Osteoblast (primary cell): ENCODE data around the gene SAP30BP. TPM values are rescaled to one million over a fixed set of nuclear protein-coding genes. Genes with fewer than 3 reads are reported as not detected.

Source experiments
- DNase-seq: peaks from one replicate; pipeline ENCODE4 v3.0.0; 2011; ENCODE audit warnings: low spot score, mixed read lengths; ENCODE audit not compliant: insufficient read length; ENCODE audit errors: missing footprints
- H2AFZ ChIP-seq: 2 replicates; pipeline ENCODE4 v1.6.0; 2011; ENCODE audit warnings: mild to moderate bottlenecking, low read length
- H3K27ac ChIP-seq: 2 replicates; pipeline ENCODE4 v1.5.1; 2011; ENCODE audit warnings: mild to moderate bottlenecking, low read depth, low read length, moderate library complexity
- H3K27me3 ChIP-seq: 2 replicates; pipeline ENCODE4 v1.6.0; 2012; ENCODE audit warnings: mild to moderate bottlenecking, control low read depth, inconsistent platforms, low read length, moderate library complexity; ENCODE audit not compliant: insufficient read depth
- H3K36me3 ChIP-seq: 2 replicates; pipeline ENCODE4 v1.5.1; 2011; ENCODE audit warnings: mild to moderate bottlenecking, low read length, control low read depth, moderate library complexity; ENCODE audit not compliant: insufficient read depth
- H3K4me1 ChIP-seq: 2 replicates; pipeline ENCODE4 v1.5.1; 2011; ENCODE audit warnings: mild to moderate bottlenecking, low read length, control low read depth, moderate library complexity; ENCODE audit not compliant: insufficient read depth
- H3K4me2 ChIP-seq: 2 replicates; pipeline ENCODE4 v1.6.0; 2011; ENCODE audit warnings: mild to moderate bottlenecking, low read length; ENCODE audit not compliant: insufficient read depth
- H3K4me3 ChIP-seq: fragments of 200-600 bp; sonication (generic); 3 replicates; pipeline ENCODE4 v1.5.1; 2012; ENCODE audit warnings: mild to moderate bottlenecking, low read length, inconsistent platforms; ENCODE audit not compliant: insufficient read depth
- H3K79me2 ChIP-seq: 2 replicates; pipeline ENCODE4 v1.6.0; 2012; ENCODE audit warnings: mild to moderate bottlenecking, low read length, control low read depth, inconsistent platforms; ENCODE audit not compliant: insufficient read depth
- H3K9me3 ChIP-seq: 2 replicates; pipeline ENCODE4 v1.5.1; 2011; ENCODE audit warnings: low read depth, low read length, control low read depth
- H4K20me1 ChIP-seq: 2 replicates; pipeline ENCODE4 v1.6.0; 2012; ENCODE audit warnings: mild to moderate bottlenecking, low read length, control low read depth; ENCODE audit not compliant: insufficient read depth
- CTCF ChIP-seq: IDR thresholded peaks from 2 replicates; pipeline ENCODE4 v1.5.1; 2011; ENCODE audit warnings: mild to moderate bottlenecking, low read depth, low read length, moderate library complexity; ENCODE audit errors: extremely low read depth
- total RNA-seq: library from RNA; depleted of rRNA; stranded (reverse); fragments of >200 nt; gene quantifications from 2 replicates; pipeline ENCODE4 v1.2.3, GENCODE V29; 2012

The SAP30BP gene
- total RNA-seq, 1 donor, result 48.1 TPM

DNA sequence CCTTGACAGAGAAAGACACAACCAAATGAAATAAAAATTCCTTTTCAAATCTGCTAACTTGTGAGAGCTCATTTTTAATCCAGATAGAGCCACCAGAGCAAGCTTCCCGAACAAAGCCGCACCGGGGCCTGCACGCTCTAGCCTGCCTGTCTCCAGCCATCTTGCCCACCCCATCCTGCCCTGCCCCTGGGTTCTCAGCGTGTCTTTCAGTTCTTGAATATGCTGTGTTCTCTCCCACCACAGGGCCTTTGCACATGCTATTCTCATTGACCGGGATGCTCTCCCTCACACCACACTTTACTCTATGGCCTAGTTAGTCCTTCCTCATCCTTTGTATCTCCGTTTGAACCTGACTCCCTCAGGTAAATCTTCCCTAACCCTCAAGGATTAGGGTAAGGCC lies 19.2 kb upstream of the SAP30BP start:
- Histone ChIP-seq H3K79me2 (no peaks in the 10 kb centered on the region), H3K4me1 (no peaks in the 10 kb centered on the region), H3K4me3 (no peak overlapping the region), H3K9me3 (no peaks in the 10 kb centered on the region), H2AFZ (no peak overlapping the region), H3K36me3 (peaks cover 23% of the 10 kb centered on the region), H3K27ac (no peak overlapping the region), H4K20me1 (no peaks in the 10 kb centered on the region), H3K27me3 (no peaks in the 10 kb centered on the region), H3K4me2 (no peak overlapping the region)
- DNase-seq, result no peak
- no peak for TF ChIP-seq CTCF

- no peak for TF ChIP-seq CTCF
- no peak overlapping the region for H2AFZ ChIP-seq
- H3K4me2 ChIP-seq, result no peak overlapping the region
- no peaks in the 10 kb centered on the region for H3K79me2 ChIP-seq
- no peak overlapping the region for H3K27ac ChIP-seq
- no peaks in the 10 kb centered on the region for H4K20me1 ChIP-seq
- H3K4me1 ChIP-seq, result no peaks in the 10 kb centered on the region
- DNase-seq, result no peak
- H3K4me3 ChIP-seq, result no peak overlapping the region
- peaks cover 24% of the 10 kb centered on the region for H3K36me3 ChIP-seq
- H3K27me3 ChIP-seq, result no peaks in the 10 kb centered on the region
- no peaks in the 10 kb centered on the region for H3K9me3 ChIP-seq
Observed at GRCh38 chr17:75649687-75650086, 17.5 kb upstream of the SAP30BP start.

DNA sequence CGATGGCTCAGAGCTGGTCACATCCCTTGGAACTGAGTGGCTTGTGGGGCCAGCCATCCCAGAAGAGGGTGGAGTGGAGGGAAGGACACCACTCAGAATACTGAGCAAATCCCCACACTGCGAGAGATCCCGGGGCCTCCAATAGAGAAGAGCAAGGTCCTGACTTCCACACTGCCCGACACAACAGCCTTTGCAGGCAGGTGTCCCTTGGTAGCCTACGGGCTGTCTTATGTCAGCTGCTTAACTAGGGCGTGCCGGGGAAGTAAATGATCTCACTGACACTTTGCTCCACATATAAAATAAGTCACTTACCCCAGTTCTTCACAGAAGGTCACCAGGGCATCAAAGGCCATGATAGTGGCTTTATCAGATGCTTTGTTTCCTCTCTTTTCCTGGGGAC lies 16.3 kb upstream of the SAP30BP start:
- Histone ChIP-seq H3K79me2 (no peaks in the 10 kb centered on the region), H3K4me3 (no peak overlapping the region), H3K27ac (no peak overlapping the region), H3K4me2 (no peak overlapping the region), H4K20me1 (no peaks in the 10 kb centered on the region), H3K9me3 (no peaks in the 10 kb centered on the region), H3K27me3 (no peaks in the 10 kb centered on the region), H2AFZ (no peak overlapping the region), H3K36me3 (peaks cover 27% of the 10 kb centered on the region), H3K4me1 (no peaks in the 10 kb centered on the region)
- no peak for DNase-seq
- no peak for TF ChIP-seq CTCF

DNA sequence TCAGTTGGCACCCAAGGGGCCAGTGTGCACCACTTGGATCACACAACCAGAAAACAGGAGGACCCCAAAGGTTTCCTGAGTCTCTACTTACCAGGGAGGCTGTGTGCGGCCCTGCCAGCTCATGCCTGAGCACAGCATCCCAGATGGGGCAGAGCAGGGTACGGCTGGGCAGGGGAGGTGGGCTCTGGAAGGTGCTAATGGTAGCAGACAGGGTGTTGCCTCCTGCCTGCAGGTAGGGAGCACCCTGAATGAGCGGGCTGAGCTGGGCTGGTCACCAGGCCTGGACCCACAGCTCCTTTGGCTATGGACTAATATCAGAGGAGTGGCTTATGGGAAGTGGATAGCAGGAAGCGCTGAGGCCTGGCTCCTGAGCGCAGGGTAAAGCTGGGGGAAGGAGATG lies 14.8 kb upstream of the SAP30BP start:
- Histone ChIP-seq H3K27ac (no peak overlapping the region), H3K4me3 (no peak overlapping the region), H3K9me3 (no peaks in the 10 kb centered on the region), H2AFZ (no peak overlapping the region), H4K20me1 (no peaks in the 10 kb centered on the region), H3K36me3 (peaks cover 33% of the 10 kb centered on the region), H3K27me3 (no peaks in the 10 kb centered on the region), H3K4me1 (no peaks in the 10 kb centered on the region), H3K4me2 (no peak overlapping the region), H3K79me2 (no peaks in the 10 kb centered on the region)
- DNase-seq, result no peak
- TF ChIP-seq CTCF, result no peak
